Smooth muscle cell (in vitro differentiated cells): ENCODE results near the gene RYR3. TPM values are rescaled to one million over a fixed set of nuclear protein-coding genes. Genes with fewer than 3 reads are reported as not detected.

Experiments
- DNase-seq: peaks from one replicate; lab custom pipeline; 2025; ENCODE audit not compliant: unreplicated experiment; lab: John Stamatoyannopoulos, UW
- H2AFZ ChIP-seq: fragments of 200-600 bp; sonication (generic); 2 replicates; pipeline ENCODE4 v1.6.0; 2016; ENCODE audit warnings: antibody characterized with exemption, low read depth, mild to moderate bottlenecking
- H3F3A ChIP-seq: fragments of 200-600 bp; sonication (generic); 2 replicates; pipeline ENCODE4 v1.6.0; 2017; ENCODE audit warnings: antibody characterized with exemption, low read depth
- H3K27ac ChIP-seq: fragments of 200-600 bp; sonication (generic); 2 replicates; pipeline ENCODE4 v1.5.1; 2016; ENCODE audit warnings: low read depth, mild to moderate bottlenecking
- H3K27me3 ChIP-seq: fragments of 200-600 bp; sonication (generic); 2 replicates; pipeline ENCODE4 v1.6.1; 2016; ENCODE audit warnings: low read depth, mild to moderate bottlenecking
- H3K36me3 ChIP-seq: fragments of 200-600 bp; sonication (generic); 2 replicates; pipeline ENCODE4 v1.5.1; 2016; ENCODE audit warnings: low read depth
- H3K4me1 ChIP-seq: fragments of 200-600 bp; sonication (generic); 2 replicates; pipeline ENCODE4 v1.5.1; 2016; ENCODE audit warnings: low read depth
- H3K4me2 ChIP-seq: fragments of 200-600 bp; sonication (generic); 2 replicates; pipeline ENCODE4 v1.6.0; 2016; ENCODE audit warnings: mild to moderate bottlenecking
- H3K4me3 ChIP-seq: fragments of 200-600 bp; sonication (generic); 2 replicates; pipeline ENCODE4 v1.5.1; 2016; ENCODE audit warnings: mild to moderate bottlenecking
- H3K79me2 ChIP-seq: fragments of 200-600 bp; sonication (generic); 2 replicates; pipeline ENCODE4 v1.6.0; 2016; ENCODE audit warnings: low read depth, mild to moderate bottlenecking
- H3K9ac ChIP-seq: fragments of 200-600 bp; sonication (generic); 2 replicates; pipeline ENCODE4 v1.6.0; 2016; ENCODE audit warnings: low read depth
- H3K9me3 ChIP-seq: fragments of 200-600 bp; sonication (generic); replicated peaks from 2 replicates; pipeline ENCODE4 v1.5.1; 2016; ENCODE audit warnings: low read depth
- H4K20me1 ChIP-seq: fragments of 200-600 bp; sonication (generic); 2 replicates; pipeline ENCODE4 v1.6.0; 2016; ENCODE audit warnings: low read depth
- WGBS: methylation state at CpG from one replicate; pipeline ENCODE4 v1.1.7; 2016; ENCODE audit warnings: low lambda C conversion rate; 5-methylcytosine and 5-hydroxymethylcytosine counted together
- polyA plus RNA-seq: library from polyadenylated mRNA; unstranded; fragments of >200 nt; fragmentation: Nextera tagmentation; extraction: Ambion mirVana; gene quantifications from 2 replicates; pipeline ENCODE4 v1.2.1, GENCODE V29; 2016
- total RNA-seq: library from RNA; depleted of rRNA; stranded (reverse); fragments of >200 nt; gene quantifications from 2 replicates; pipeline ENCODE4 v1.2.3, GENCODE V29; 2014
- TF ChIP-seq, protein P1 (sequence below): fragments of 200-600 bp; sonication (generic); IDR thresholded peaks from 2 replicates; pipeline ENCODE4 v1.5.1; 2017; ENCODE audit warnings: borderline replicate concordance, mild to moderate bottlenecking, antibody characterized with exemption; ENCODE audit not compliant: insufficient read depth, poor library complexity, severe bottlenecking

RYR3 gene
- total and polyA plus RNA-seq, 2 experiments from 2014 or later, result 0.23 to 6.2 TPM

GRCh38 chr15:33756961-33757360 is 446.2 kb downstream of the RYR3 start:
- no peaks in the 10 kb centered on the region for H3K9me3 ChIP-seq
- H3K79me2 ChIP-seq, result no peaks in the 10 kb centered on the region
- 87% methylated on average over 5 of the region's 5 CpGs for WGBS
- H3K27me3 ChIP-seq, result no peaks in the 10 kb centered on the region
- TF ChIP-seq, protein P1, sequence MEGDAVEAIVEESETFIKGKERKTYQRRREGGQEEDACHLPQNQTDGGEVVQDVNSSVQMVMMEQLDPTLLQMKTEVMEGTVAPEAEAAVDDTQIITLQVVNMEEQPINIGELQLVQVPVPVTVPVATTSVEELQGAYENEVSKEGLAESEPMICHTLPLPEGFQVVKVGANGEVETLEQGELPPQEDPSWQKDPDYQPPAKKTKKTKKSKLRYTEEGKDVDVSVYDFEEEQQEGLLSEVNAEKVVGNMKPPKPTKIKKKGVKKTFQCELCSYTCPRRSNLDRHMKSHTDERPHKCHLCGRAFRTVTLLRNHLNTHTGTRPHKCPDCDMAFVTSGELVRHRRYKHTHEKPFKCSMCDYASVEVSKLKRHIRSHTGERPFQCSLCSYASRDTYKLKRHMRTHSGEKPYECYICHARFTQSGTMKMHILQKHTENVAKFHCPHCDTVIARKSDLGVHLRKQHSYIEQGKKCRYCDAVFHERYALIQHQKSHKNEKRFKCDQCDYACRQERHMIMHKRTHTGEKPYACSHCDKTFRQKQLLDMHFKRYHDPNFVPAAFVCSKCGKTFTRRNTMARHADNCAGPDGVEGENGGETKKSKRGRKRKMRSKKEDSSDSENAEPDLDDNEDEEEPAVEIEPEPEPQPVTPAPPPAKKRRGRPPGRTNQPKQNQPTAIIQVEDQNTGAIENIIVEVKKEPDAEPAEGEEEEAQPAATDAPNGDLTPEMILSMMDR, result no peak
- H3K4me3 ChIP-seq, result no peak overlapping the region
- H4K20me1 ChIP-seq, result no peaks in the 10 kb centered on the region
- H3K36me3 ChIP-seq, result no peaks in the 10 kb centered on the region
- H3K9ac ChIP-seq, result no peak overlapping the region
- no peaks in the 10 kb centered on the region for H3K4me1 ChIP-seq
- H3F3A ChIP-seq, result no peaks in the 10 kb centered on the region
- no peak overlapping the region for H2AFZ ChIP-seq
- no peak overlapping the region for H3K4me2 ChIP-seq
- no peak for DNase-seq
- no peak overlapping the region for H3K27ac ChIP-seq

DNA sequence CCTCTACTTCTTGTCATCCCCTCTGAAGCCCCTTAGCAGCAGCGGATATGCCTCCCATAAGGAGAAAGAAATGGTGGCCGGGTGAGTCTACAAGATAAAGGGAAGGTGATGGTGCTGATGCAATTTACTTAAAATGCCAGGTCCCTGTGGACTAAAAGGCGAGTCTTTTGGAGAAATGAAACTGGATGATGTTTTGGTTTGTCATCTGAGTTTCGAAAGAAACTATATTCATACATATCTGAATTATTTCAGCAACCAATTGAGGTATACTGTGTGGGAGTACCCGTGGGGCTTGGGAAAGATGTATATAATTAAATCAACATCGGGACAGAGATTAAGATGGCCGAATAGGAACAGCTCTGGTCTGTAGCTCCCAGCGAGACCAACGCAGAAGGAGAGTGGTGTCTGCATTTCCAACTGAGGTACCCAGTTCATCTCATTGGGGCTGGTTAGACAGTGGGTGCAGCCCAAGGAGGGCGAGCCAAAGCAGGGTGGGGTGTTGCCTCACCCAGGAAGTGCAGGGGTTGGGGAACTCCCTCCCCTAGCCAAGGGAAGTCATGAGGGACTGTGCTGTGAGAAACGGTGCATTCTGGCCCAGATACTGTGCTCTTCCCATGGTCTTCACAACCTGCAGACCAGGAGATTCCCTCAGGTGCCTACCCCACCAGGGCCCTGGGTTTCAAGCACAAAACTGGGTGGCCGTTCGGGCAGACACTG is 446.9 kb downstream of the RYR3 start:
- Histone ChIP-seq H3K4me1 (no peaks in the 10 kb centered on the region), H4K20me1 (no peaks in the 10 kb centered on the region), H3K27ac (no peak overlapping the region), H3K4me2 (no peak overlapping the region), H3K27me3 (no peaks in the 10 kb centered on the region), H3K79me2 (no peaks in the 10 kb centered on the region), H3F3A (no peaks in the 10 kb centered on the region), H2AFZ (no peak overlapping the region), H3K9me3 (no peaks in the 10 kb centered on the region), H3K36me3 (no peaks in the 10 kb centered on the region), H3K9ac (no peak overlapping the region), H3K4me3 (no peak overlapping the region)
- TF ChIP-seq, protein P1, result no peak
- no peak for DNase-seq
- 92% methylated on average over 13 of the region's 13 CpGs for WGBS

DNA sequence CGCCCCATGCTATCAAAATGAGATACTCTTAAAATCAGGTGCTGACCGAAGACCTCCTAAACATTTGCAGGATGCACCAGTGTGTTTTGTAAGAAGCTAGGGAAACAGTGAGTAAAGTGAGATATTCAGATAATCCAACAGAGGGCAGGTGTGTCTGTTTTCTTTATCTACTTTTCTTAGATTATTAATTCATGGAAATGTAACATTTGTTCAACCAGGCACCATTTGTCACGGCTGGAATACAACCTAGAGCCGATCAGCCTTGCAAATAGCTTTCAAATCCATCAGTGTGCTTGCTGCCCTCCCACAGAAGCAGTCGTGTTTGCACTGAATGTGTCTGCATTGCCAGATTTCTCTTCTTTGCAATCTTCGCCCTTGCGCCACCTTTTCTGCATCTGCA is 455.6 kb downstream of the RYR3 start:
- no peak overlapping the region for H3K27ac ChIP-seq
- no peak overlapping the region for H2AFZ ChIP-seq
- no peak overlapping the region for H3K9ac ChIP-seq
- TF ChIP-seq, protein P1, result no peak
- H3K4me3 ChIP-seq, result no peak overlapping the region
- no peak for DNase-seq
- no peaks in the 10 kb centered on the region for H3K36me3 ChIP-seq
- no peaks in the 10 kb centered on the region for H3K9me3 ChIP-seq
- H3K4me2 ChIP-seq, result no peak overlapping the region
- H3K79me2 ChIP-seq, result no peaks in the 10 kb centered on the region
- WGBS, result 96% methylated on average over 7 of the region's 7 CpGs
- no peaks in the 10 kb centered on the region for H3F3A ChIP-seq
- H3K4me1 ChIP-seq, result no peaks in the 10 kb centered on the region
- no peaks in the 10 kb centered on the region for H3K27me3 ChIP-seq
- no peaks in the 10 kb centered on the region for H4K20me1 ChIP-seq

DNA sequence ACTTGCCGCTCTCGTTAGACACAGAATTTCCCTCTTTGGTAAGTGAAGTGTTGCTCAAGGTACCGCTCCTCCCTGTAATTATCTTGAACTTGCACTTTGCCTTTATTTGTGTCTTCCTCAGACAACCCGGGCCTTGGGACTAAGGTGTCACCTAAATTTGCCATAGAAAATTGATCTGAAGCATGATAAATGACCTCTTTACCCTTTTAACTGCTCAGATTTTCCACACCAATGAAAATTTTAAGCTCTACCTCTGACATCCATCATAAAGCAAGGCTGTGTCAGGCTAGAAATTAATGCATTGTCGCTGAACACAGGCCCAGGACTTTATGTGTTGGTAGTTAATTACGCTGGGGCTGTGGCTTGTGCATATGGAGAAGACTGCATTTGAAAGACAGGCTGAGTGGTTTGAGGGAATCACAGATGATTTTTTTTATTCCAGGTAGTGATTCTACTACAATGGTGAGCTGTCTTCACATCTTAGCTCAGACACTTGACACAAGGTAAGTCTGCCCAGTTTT is 458.0 kb downstream of the RYR3 start:
- Histone ChIP-seq H3K27ac (no peak overlapping the region), H3K27me3 (no peaks in the 10 kb centered on the region), H3K4me3 (no peak overlapping the region), H4K20me1 (no peaks in the 10 kb centered on the region), H2AFZ (no peak overlapping the region), H3K36me3 (no peaks in the 10 kb centered on the region), H3K9ac (no peak overlapping the region), H3K4me1 (no peaks in the 10 kb centered on the region), H3K4me2 (no peak overlapping the region), H3K79me2 (no peaks in the 10 kb centered on the region), H3K9me3 (no peaks in the 10 kb centered on the region), H3F3A (no peaks in the 10 kb centered on the region)
- no peak for DNase-seq
- 90% methylated on average over 6 of the region's 6 CpGs for WGBS
- TF ChIP-seq, protein P1, result no peak
